WTC11 (cell line): ENCODE results near the gene GGT6. TPM values are rescaled to one million over a fixed set of nuclear protein-coding genes. Genes with fewer than 3 reads are reported as not detected.
A peak's percentile ranks its signal among the peaks of the same experiment; 100 is the strongest.
"Not testable (repeated sequence)": the region's sequence is repeated elsewhere in the genome, so short reads cannot be mapped to it uniquely, and the experiment has no call there.

ENCODE experiments used
- ATAC-seq: fragments of 200-7000 bp; cut with Tn5 transposase; 2 replicates; pipeline ENCODE4 v1.10.0; 2021; ENCODE audit warnings: mild to moderate bottlenecking, moderate library complexity
- CTCF ChIA-PET: fragments of 300-600 bp; sonication (Branson Sonifier 250); formaldehyde crosslinking; loops from one replicate; lab custom pipeline; 2021; ENCODE audit warnings: antibody characterized with exemption; lab: Charles Lee
- POLR2A ChIA-PET: fragments of 350-600 bp; sonication (Branson Sonifier 250); formaldehyde crosslinking; loops from one replicate; lab custom pipeline; 2021; ENCODE audit warnings: antibody characterized with exemption; lab: Charles Lee
- DNase-seq: peaks from one replicate; pipeline ENCODE4 v3.0.0; 2021; ENCODE audit warnings: low spot score
- H3K27ac Mint-ChIP-seq: 2 replicates; pipeline ENCODE4 v1.8.0; 2021; ENCODE audit warnings: mixed read lengths
- H3K27me3 Mint-ChIP-seq: 2 replicates; pipeline ENCODE4 v1.8.0; 2021; ENCODE audit warnings: low read depth, mild to moderate bottlenecking, moderate library complexity, mixed read lengths
- H3K36me3 Mint-ChIP-seq: 2 replicates; pipeline ENCODE4 v1.8.0; 2021; ENCODE audit warnings: mixed read lengths
- H3K4me1 Mint-ChIP-seq: 2 replicates; pipeline ENCODE4 v1.8.0; 2022; ENCODE audit warnings: mixed read lengths
- H3K4me3 Mint-ChIP-seq: 2 replicates; pipeline ENCODE4 v1.8.0; 2021; ENCODE audit warnings: mild to moderate bottlenecking, moderate library complexity, mixed read lengths
- H3K9me3 Mint-ChIP-seq: 2 replicates; pipeline ENCODE4 v1.8.0; 2021; ENCODE audit warnings: mixed read lengths
- AFF4 ChIP-seq: sonication (generic); formaldehyde crosslinking; IDR thresholded peaks from 2 replicates; pipeline ENCODE4 v1.8.1; 2023; ENCODE audit warnings: mild to moderate bottlenecking, missing genetic modification reagents, borderline replicate concordance
- CBFB ChIP-seq: sonication (generic); formaldehyde crosslinking; IDR thresholded peaks from 2 replicates; pipeline ENCODE4 v1.8.1; 2022; ENCODE audit warnings: mild to moderate bottlenecking, low read depth, missing genetic modification reagents
- CDX4 ChIP-seq: fragments of 250-450 bp; sonication (Bioruptor Pico); IDR thresholded peaks from 2 replicates; pipeline ENCODE4 v1.9.0; 2021; ENCODE audit warnings: moderate library complexity, mild to moderate bottlenecking, inconsistent platforms, borderline replicate concordance
- FOXJ3 ChIP-seq: sonication (generic); formaldehyde crosslinking; IDR thresholded peaks from 2 replicates; pipeline ENCODE4 v1.9.0; 2021; ENCODE audit warnings: missing genetic modification reagents, mild to moderate bottlenecking, borderline replicate concordance
- FOXK1 ChIP-seq: sonication (generic); formaldehyde crosslinking; IDR thresholded peaks from 2 replicates; pipeline ENCODE4 v1.8.0; 2022; ENCODE audit warnings: mild to moderate bottlenecking, moderate library complexity, missing genetic modification reagents
- HMGA2 ChIP-seq: fragments of 250-450 bp; sonication (Bioruptor Pico); IDR thresholded peaks from 2 replicates; pipeline ENCODE4 v1.4.0; 2021; ENCODE audit warnings: mild to moderate bottlenecking, moderate library complexity
- NR2C2 ChIP-seq: sonication (generic); formaldehyde crosslinking; IDR thresholded peaks from 2 replicates; pipeline ENCODE4 v1.8.0; 2022; ENCODE audit warnings: mild to moderate bottlenecking, missing genetic modification reagents
- PRRX2 ChIP-seq: fragments of 250-450 bp; sonication (Bioruptor Pico); IDR thresholded peaks from 2 replicates; pipeline ENCODE4 v1.8.0; 2021; ENCODE audit warnings: mild to moderate bottlenecking
- RORB ChIP-seq: fragments of 250-450 bp; sonication (Bioruptor Pico); IDR thresholded peaks from 2 replicates; pipeline ENCODE4 v1.9.0; 2021; ENCODE audit warnings: mild to moderate bottlenecking
- SMAD3 ChIP-seq: sonication (generic); formaldehyde crosslinking; IDR thresholded peaks from 2 replicates; pipeline ENCODE4 v1.8.0; 2022; ENCODE audit warnings: missing genetic modification reagents, mild to moderate bottlenecking, borderline replicate concordance
- SP1 ChIP-seq: sonication (generic); formaldehyde crosslinking; conservative IDR thresholded peaks from 2 replicates; pipeline ENCODE4 v1.8.1; 2022; ENCODE audit warnings: missing genetic modification reagents
- TEAD4 ChIP-seq: sonication (generic); formaldehyde crosslinking; IDR thresholded peaks from 2 replicates; pipeline ENCODE4 v1.8.0; 2022; ENCODE audit warnings: mild to moderate bottlenecking, missing genetic modification reagents
- ZNF232 ChIP-seq: sonication (generic); formaldehyde crosslinking; IDR thresholded peaks from 2 replicates; pipeline ENCODE4 v1.8.0; 2022; ENCODE audit warnings: mild to moderate bottlenecking, missing genetic modification reagents
- ZNF423 ChIP-seq: fragments of 250-450 bp; sonication (Bioruptor Pico); IDR thresholded peaks from 2 replicates; pipeline ENCODE4 v2.1.2; 2022; ENCODE audit warnings: mild to moderate bottlenecking, moderate library complexity
- total RNA-seq: library from RNA; stranded (reverse); gene quantifications from 3 replicates; pipeline ENCODE4 v1.2.3, GENCODE V29; 2021
- TF ChIP-seq, protein P1 (sequence below): sonication (generic); formaldehyde crosslinking; conservative IDR thresholded peaks from 2 replicates; pipeline ENCODE4 v1.8.1; 2022; ENCODE audit warnings: mild to moderate bottlenecking, missing genetic modification reagents
- TF ChIP-seq, protein P2 (sequence below): sonication (generic); formaldehyde crosslinking; IDR thresholded peaks from 2 replicates; pipeline ENCODE4 v1.8.0; 2022; ENCODE audit warnings: mild to moderate bottlenecking, missing genetic modification reagents
- TF ChIP-seq, protein P3 (sequence below): sonication (generic); formaldehyde crosslinking; IDR thresholded peaks from 2 replicates; pipeline ENCODE4 v1.8.0; 2022; ENCODE audit warnings: mild to moderate bottlenecking, missing genetic modification reagents
- TF ChIP-seq, protein P4 (sequence below): sonication (generic); formaldehyde crosslinking; IDR thresholded peaks from 2 replicates; pipeline ENCODE4 v1.8.1; 2022; ENCODE audit warnings: missing genetic modification reagents, borderline replicate concordance

Gene GGT6
- total RNA-seq, 1 experiment from 2014 or later = 0.07 TPM

- H3K4me3 Mint-ChIP-seq = no peak overlapping the region
- DNase-seq (no peak), ATAC-seq (no peak)
- peaks cover 8% of the 10 kb centered on the region for H3K27me3 Mint-ChIP-seq
- H3K4me1 Mint-ChIP-seq = peaks cover 11% of the 10 kb centered on the region
- H3K36me3 Mint-ChIP-seq = no peaks in the 10 kb centered on the region
- no peak overlapping the region for H3K27ac Mint-ChIP-seq
- no peaks in the 10 kb centered on the region for H3K9me3 Mint-ChIP-seq
- TF ChIP-seq AFF4 (CRISPR knock-in tag) = no peak
- TF ChIP-seq, protein P1, sequence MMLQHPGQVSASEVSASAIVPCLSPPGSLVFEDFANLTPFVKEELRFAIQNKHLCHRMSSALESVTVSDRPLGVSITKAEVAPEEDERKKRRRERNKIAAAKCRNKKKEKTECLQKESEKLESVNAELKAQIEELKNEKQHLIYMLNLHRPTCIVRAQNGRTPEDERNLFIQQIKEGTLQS = no peak
- TF ChIP-seq, protein P2, sequence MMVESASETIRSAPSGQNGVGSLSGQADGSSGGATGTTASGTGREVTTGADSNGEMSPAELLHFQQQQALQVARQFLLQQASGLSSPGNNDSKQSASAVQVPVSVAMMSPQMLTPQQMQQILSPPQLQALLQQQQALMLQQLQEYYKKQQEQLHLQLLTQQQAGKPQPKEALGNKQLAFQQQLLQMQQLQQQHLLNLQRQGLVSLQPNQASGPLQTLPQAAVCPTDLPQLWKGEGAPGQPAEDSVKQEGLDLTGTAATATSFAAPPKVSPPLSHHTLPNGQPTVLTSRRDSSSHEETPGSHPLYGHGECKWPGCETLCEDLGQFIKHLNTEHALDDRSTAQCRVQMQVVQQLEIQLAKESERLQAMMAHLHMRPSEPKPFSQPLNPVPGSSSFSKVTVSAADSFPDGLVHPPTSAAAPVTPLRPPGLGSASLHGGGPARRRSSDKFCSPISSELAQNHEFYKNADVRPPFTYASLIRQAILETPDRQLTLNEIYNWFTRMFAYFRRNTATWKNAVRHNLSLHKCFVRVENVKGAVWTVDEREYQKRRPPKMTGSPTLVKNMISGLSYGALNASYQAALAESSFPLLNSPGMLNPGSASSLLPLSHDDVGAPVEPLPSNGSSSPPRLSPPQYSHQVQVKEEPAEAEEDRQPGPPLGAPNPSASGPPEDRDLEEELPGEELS = no peak
- no peak for TF ChIP-seq SP1
- TF ChIP-seq NR2C2 (CRISPR knock-in tag) = no peak
- no peak for TF ChIP-seq CDX4
- TF ChIP-seq ZNF423 (CRISPR knock-in tag) = no peak
- TF ChIP-seq PRRX2 (CRISPR knock-in tag) = no peak
- no peak for TF ChIP-seq FOXJ3 (CRISPR knock-in tag)
- TF ChIP-seq FOXK1 (CRISPR knock-in tag) = no peak
- TF ChIP-seq, protein P3, sequence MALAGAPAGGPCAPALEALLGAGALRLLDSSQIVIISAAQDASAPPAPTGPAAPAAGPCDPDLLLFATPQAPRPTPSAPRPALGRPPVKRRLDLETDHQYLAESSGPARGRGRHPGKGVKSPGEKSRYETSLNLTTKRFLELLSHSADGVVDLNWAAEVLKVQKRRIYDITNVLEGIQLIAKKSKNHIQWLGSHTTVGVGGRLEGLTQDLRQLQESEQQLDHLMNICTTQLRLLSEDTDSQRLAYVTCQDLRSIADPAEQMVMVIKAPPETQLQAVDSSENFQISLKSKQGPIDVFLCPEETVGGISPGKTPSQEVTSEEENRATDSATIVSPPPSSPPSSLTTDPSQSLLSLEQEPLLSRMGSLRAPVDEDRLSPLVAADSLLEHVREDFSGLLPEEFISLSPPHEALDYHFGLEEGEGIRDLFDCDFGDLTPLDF = no peak
- TF ChIP-seq TEAD4 (CRISPR knock-in tag) = no peak
- no peak for TF ChIP-seq RORB (CRISPR knock-in tag)
- no peak for TF ChIP-seq HMGA2 (CRISPR knock-in tag)
- TF ChIP-seq SMAD3 (CRISPR knock-in tag) = no peak
- TF ChIP-seq CBFB = no peak
- TF ChIP-seq, protein P4, sequence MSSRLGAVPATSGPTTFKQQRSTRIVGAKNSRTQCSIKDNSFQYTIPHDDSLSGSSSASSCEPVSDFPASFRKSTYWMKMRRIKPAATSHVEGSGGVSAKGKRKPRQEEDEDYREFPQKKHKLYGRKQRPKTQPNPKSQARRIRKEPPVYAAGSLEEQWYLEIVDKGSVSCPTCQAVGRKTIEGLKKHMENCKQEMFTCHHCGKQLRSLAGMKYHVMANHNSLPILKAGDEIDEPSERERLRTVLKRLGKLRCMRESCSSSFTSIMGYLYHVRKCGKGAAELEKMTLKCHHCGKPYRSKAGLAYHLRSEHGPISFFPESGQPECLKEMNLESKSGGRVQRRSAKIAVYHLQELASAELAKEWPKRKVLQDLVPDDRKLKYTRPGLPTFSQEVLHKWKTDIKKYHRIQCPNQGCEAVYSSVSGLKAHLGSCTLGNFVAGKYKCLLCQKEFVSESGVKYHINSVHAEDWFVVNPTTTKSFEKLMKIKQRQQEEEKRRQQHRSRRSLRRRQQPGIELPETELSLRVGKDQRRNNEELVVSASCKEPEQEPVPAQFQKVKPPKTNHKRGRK (CRISPR knock-in tag) = no peak
- no peak for TF ChIP-seq ZNF232
- POLR2A ChIA-PET = no interaction called here
- CTCF ChIA-PET = interaction anchor here (0.8 to 1.3 kb wide), 2 partner anchors 19 to 34 kb away, joined by 3 read pairs; no protein-coding TSS in a partner anchor
These were observed 30.6 kb upstream of the GGT6 start for GRCh38 chr17:4590981-4591453.

- Mint-ChIP-seq H3K27ac (0 out of 2 replicates have a peak overlapping the region, but pooled peaks have one; percentile 13), H3K4me1 (peaks cover 13% of the 10 kb centered on the region), H3K27me3 (peaks cover 18% of the 10 kb centered on the region)
- ATAC-seq, DNase-seq, H3K36me3 Mint-ChIP-seq, H3K9me3 Mint-ChIP-seq, H3K4me3 Mint-ChIP-seq: not testable (repeated sequence)
- ChIA-PET POLR2A (interaction anchor here (0.7 kb wide), 1 partner anchor 110 kb away, joined by 3 read pairs; no protein-coding TSS in a partner anchor), CTCF (interaction anchor here (1.3 to 2.9 kb wide), 2 partner anchors 23 to 35 kb away, joined by 3 to 14 read pairs; no protein-coding TSS in a partner anchor)
These were observed 29.7 kb upstream of the GGT6 start for GRCh38 chr17:4590042-4590441.
